HG03066 (cell line): ENCODE results near the gene ELANE.
"Not testable (repeated sequence)": the region's sequence is repeated elsewhere in the genome, so short reads cannot be mapped to it uniquely, and the experiment has no call there.

Experiments used
- ATAC-seq: cut with Tn5 transposase; IDR thresholded peaks from one replicate; pipeline ENCODE4 v1.9.1; 2021; ENCODE audit warnings: low read depth; ENCODE audit not compliant: unreplicated experiment

ELANE gene

DNA sequence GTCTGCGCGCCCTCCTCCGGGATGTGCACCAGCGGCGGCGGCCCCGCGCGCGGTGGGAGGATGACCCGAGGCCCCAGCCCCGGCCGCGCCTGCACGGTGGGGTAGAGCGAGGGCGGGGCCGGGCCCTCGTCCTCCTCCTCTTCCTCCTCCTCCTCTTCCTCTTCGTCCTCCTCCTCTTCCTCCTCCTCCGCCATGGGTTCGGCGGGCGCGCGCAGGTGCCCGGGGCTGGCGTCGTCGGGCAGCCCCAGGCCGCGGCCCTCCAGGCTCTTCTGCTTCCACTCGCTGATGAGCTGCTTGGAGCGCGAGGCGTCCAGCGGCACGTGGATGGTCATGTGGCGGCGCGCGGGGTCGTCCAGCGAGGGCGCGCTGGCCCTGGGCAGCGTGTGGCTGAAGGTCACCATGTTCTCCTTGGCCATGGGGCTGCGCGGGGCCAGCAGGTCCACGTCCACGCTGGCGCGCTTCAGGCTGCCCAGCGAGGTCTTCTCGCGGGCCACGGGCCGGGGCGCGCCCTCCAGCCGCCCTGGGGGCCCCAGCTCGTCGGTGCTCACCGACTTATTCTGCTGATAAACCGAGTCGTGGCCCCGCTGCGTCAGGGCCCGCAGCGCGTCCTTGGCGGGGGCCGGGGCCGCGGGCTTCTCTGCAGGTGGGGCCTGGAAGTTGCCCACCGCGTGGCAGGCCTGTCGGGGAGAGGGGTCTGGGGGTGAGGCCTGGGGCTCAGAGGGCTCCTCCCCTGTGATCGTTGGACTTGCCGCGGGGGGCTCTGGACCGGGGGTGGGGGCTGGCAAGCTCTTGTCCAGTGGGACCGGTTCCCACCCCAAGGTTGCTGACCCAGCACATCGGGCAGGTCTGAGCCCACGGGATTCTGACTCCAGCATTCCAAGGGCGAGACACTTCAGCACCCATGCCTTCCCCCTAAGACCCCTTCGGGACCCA is 38.6 kb upstream of the ELANE start:
- ATAC-seq = no peak

DNA sequence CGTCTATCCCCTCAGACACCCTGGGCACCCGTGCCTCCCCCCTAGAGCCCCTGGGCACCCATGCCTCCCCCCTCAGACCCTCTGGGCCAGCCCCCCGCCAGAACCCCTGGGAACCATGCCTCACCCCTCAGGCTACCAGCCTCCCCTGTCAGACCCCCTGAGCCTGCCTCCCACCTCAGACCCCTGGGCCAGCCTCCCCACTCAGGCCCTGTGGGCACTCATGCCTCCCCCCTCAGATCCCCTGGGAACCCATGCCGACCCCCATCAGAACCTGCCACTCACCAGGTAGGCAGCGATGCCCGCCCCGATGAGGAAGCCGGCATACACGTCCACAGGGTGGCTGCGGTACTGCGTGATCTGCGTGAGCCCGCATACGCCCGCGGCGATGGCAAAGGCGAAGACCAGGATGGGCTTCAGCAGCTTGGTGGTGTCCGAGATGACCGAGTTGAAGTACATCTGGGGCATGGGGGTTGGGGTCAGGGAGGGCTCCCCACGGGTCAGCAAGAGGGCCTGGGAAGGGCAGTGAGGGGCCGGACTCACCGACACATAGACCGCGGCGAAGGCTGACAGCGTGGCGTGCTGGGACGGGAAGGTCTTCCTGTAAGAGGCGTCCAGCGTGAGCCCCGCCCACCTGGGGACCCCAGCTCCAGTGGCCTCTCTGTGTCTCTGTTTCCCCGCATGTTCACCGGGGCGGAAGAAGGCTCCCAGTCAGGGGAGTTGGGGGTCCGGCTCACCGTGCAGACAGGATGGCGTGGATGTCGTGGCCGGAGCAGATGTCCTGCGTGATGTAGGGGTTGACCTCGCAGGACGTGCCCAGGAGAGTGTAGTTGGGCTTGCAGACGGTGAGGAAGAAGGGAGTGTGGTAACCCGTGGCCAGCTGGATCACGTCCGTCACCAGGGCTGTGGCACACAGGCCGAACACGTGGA is 37.7 kb upstream of the ELANE start:
- ATAC-seq = no peak

- no peak for ATAC-seq
Observed at GRCh38 chr19:815079-815774, 36.9 kb upstream of the ELANE start.

DNA sequence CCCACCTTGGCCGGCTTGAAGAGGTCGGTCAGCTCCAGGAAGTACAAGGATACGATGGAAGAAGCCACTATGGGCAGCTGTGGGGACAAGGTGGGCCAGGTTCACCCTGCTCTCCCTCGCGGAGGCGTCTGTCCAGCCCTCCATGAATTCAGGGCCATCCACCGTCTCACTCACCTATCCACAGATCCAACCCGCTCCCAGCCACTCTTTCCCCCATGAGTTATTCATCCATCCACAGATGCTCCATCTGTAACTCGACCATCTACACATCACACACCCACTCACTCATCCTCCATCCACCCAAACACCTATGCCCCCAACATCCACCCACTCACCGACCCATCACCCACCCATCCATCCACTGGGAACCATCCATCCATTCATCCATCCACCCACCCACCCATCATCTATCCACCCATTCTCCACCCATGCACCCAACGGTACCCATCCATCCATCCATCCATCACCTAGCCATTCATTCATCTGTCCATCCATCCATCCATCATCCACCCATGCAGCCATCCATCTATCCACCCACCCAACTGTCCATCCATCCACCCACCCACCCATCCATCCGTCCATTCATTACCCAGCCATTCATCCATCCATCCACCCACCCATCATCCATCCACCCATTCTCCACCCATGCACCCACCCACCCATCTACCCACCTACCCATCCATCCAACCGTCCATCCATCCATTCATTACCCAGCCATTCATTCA is 36.2 kb upstream of the ELANE start:
- no peak for ATAC-seq

DNA sequence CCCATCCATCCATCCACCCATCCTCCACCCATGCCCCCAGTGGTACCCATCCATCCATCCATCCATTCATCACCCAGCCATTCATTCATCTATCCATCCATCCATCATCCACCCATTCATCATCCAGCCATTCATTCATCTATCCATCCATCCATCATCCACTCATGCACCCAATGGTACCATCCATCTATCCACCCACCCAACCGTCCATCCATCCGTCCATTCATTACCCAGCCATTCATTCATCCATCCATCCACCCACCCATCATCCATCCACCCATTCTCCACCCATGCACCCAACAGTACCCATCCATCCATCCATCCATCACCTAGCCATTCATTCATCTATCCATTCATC is 35.6 kb upstream of the ELANE start:
- ATAC-seq = no peak

DNA sequence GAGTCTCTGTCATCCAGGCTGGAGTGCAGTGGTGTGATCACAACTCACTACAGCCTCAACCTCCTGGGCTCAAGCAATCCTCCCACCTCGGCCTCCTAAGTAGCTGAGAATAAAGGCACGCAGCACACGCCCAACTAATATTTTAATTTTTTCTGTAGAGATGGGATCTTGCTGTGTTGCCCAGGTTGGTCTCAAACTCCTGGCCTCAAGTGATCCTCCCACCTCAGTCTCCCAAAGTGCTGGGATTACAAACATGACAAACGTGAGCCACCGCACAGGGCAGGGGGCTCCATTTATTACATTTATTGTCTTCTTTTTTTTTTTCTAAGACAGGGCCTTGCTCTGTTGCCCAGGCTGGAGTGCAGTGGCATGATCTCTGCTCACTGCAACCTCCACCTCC is 31.9 kb upstream of the ELANE start:
- not testable (repeated sequence) for ATAC-seq

- no peak for ATAC-seq
Observed at GRCh38 chr19:821231-821824, 30.8 kb upstream of the ELANE start.

DNA sequence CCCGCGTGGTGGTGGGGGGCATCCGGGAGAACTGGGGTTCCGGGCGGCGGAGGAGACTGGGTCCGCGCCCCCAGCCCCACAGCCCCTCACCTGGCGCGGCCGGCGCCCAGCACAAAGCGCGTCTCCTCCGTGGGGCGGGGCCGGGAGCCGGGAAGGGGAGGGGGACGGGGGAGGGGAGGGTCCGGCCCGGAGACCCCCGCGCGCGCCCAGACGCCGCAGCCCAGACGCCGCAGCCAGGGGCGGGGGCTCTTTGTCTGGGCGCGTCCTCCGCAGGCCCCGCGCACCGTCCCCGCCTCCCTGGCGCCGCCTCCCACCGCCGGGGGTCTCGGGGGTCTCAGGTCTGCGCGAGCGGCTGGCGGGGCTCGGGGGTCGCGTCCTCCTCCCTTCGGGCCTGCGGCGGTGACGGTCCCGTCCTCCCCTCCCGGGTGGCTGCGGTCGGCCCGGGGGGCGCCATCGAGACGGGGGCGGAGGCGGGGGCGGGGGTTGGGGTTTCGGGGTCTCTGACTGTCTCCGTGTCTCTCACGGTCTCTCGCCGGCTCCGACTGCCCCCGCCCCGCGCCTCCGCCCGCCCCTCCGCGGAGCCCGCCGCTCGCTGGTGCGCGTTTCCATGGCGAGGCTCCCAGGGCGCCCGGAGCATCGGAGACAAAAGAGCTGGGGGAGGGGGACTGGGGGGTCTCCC is 30.1 kb upstream of the ELANE start, which contains the start of gene PLPPR3:
TSS of gene PLPPR3 (minus strand) at position 131 of the 679 bp plus-strand sequence. CDS start 396 bp downstream, outside the sequence.
- no peak for ATAC-seq

GRCh38 chr19:823565-824121 is 28.5 kb upstream of the ELANE start:
- ATAC-seq = no peak

GRCh38 chr19:824885-825284 is 27.2 kb upstream of the ELANE start:
- no peak for ATAC-seq

GRCh38 chr19:825897-826644 is 26.0 kb upstream of the ELANE start:
- no peak for ATAC-seq

DNA sequence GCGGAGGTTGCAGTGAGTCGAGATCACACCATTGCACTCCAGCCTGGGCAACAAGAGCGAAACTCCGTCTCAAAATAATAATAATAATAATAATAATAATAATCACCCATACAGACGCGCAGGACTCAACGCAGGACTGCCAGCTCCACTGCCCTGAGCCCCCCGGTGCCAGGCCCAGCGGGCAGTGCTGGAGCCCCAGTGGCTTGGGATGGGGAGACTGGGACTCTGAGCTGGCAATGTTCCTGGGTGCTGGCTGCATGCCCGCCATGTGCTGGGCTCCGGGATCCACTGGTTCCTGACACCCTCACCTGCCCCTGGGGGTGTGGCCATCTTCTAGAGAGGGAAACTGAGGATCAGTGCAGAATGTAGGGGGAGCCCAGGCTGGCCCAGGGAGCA is 24.8 kb upstream of the ELANE start:
- ATAC-seq = no peak

DNA sequence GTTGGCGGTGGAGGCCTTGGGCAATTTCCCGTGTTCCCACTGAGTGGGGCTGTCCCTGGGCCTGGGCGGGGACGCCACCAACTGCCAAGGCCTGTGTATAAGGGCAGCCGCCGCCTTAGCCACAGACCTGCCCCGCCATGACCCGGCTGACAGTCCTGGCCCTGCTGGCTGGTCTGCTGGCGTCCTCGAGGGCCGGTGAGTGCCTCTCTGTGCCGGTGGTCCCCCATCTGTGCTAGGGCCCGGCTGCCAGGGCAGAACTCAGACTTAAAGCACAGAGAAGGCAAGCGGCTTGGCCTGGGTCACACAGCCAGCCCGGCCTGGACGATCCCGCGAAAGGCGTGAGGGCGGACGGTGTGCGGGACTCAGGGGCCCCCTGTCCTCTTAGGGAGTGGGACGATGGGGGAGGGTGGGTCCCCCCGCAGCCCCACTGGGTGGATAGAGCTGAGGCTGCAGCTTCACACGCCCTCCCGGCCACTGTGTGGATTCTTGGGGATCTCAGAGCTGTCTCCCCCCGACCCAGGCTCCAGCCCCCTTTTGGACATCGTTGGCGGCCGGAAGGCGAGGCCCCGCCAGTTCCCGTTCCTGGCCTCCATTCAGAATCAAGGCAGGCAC is 24.3 kb upstream of the ELANE start, which contains the start of gene AZU1:
TSS of gene AZU1 (plus strand) at position 128 of the 612 bp plus-strand sequence. CDS start at position 138, 10 bp downstream.
- ATAC-seq = no peak

GRCh38 chr19:829129-829758 is 22.9 kb upstream of the ELANE start:
- ATAC-seq = no peak

GRCh38 chr19:831407-832369 is 20.4 kb upstream of the ELANE start:
- no peak for ATAC-seq

DNA sequence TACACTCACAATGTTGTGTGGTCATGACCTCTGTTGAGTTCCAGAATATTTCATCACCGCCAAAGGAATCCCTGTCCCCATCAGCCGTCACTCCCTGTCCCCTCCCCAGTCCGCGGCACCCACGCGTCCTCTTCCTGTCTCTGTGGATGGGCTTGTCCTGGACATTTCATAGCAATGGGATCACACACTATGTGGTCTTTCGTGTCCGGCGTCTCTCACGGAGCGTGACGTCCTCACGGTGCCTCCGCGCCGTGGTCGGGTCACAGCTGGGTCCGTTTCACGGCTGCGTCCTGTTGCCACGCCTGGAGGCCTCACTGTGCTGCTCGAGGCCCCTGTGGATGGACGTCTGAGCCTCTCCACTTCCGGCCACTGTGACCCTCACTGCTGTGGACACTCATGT is 17.9 kb upstream of the ELANE start:
- ATAC-seq = no peak
